GM18909 (cell line): ENCODE results near the gene WDFY3.
"Not testable (repeated sequence)": the region's sequence is repeated elsewhere in the genome, so short reads cannot be mapped to it uniquely, and the experiment has no call there.

Experiments used
- ATAC-seq: cut with Tn5 transposase; IDR thresholded peaks from one replicate; pipeline ENCODE4 v1.9.1; 2021; ENCODE audit warnings: mild to moderate bottlenecking; ENCODE audit not compliant: unreplicated experiment, poor library complexity

WDFY3 gene

DNA sequence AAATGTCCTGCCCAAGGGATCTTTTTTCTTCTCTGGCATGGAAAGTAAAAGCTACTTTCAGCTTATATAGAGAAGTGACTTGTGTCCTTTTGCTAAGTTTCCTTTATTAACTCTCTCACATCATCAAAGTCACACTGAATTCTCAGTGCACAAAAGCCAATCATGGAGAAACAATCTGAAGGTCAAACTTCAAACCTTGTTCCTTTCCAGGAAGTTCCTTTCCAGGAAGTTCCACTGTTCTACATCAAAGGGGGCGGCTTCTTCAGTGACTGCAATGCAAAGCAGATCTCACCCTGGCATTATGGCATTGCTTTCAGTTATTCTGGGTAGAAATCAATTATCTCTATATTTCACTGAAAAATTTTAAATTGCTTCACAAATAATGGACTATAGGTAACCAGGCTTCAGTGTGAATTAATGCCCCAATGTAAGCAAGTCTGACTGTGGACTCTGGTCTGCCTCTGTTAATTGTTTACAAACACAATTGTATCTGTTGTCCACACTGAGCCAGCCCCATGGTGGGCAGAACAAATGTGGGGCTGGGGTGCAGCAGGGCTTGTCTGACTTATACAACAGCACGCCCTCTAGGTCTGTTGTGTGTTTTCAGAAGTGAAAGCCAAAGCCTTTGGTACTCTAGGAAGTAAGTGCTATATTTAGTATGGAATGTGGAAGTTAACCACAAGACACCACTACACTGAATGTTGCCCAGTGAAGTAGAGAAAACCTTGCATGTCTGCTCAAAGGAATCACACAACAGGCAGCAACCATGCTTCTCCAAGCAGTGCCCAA, 284.8 kb downstream of the WDFY3 start:
- ATAC-seq, result no peak

DNA sequence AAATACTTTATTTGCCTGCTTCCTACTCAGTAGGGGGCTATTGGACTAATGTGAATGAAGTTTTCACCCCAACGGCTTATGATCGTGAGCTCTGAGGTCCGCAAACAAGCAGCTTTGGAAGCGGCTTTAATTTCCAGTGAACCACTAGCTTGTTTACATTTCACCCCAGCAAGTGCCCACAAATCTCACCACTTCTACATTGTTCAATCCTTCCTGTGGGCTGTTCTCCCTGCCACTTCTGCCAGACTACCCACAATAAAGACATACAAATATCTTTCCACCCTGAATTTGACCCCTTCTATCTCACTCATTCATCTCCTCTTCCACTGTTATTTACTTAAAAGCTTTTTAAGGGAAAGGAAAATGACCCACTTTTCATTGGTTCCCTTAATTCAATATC, 285.5 kb downstream of the WDFY3 start:
- ATAC-seq, result no peak

DNA sequence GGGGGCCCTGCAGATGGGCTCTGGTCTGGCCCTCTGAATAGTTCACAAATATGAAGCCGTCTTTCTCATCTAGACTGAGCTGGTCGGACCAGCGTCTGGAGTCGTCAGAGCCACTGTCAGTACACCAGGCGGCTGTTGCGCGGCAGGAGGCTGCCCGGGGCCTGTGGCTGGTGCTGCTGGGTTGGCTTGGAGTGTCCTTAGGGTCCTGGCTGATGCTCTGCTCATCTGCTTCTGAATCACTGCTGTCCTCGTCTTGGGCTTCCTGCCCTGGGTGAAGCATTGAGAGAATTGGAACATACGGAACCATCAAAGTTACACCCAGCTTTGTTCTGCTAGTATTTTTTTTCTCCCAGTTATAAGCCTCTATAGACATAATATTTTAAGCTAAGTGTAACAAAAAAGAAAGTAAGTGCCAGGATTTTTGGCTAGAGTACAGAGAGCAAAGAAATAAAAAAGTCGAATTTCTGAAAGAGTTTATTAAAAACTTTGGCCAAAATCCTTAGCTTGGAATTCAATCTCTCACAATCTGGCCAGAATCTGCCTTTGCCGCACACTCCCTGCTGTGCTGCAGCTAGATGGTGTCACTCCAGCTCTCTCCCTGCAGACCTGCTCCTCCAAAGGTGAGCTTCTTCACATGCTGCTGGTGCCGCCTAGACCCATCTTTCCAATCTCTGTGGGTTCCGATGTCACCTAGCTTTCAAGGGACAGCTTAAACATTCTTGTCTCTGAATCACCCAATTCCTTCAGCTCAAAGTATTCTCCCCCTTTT, 287.3 kb downstream of the WDFY3 start:
- no peak for ATAC-seq

DNA sequence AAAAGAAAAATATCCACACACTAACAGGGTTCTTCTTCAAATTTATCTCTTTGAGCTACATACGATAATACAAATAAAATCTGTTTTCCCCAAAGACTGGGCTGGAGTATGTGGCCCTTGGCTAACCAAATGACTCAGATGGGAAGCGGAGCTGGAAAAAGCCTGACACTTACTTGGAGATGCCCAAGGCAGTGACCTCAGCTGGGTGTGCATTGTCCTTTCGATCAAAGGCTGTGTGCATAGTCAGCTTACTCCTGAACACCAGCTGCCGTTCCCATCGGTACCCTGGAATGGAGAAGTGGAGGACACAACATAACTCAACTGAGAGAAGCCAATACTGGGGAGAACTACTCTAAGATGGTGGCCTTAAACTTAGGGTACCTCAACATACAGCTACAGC, 288.5 kb downstream of the WDFY3 start:
- ATAC-seq, result no peak

DNA sequence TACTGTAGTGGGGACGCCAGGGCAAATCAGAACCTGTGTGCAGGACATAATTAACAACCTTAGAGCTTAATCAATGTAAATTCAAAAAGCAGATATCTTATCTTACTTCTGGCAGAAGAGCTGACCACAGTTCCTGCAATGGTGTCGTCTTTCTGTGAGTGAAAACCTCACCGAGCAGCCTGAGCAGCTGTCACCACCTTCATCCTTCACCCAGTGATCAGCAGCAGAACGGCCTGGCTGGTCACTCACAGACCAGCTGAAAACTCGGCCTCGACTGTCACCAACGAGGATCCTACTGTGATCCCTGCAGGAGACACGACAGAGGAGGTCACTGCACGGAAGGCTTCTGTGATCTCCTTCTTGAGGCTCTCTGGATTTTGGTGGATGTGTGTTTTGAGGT, 289.4 kb downstream of the WDFY3 start:
- no peak for ATAC-seq

DNA sequence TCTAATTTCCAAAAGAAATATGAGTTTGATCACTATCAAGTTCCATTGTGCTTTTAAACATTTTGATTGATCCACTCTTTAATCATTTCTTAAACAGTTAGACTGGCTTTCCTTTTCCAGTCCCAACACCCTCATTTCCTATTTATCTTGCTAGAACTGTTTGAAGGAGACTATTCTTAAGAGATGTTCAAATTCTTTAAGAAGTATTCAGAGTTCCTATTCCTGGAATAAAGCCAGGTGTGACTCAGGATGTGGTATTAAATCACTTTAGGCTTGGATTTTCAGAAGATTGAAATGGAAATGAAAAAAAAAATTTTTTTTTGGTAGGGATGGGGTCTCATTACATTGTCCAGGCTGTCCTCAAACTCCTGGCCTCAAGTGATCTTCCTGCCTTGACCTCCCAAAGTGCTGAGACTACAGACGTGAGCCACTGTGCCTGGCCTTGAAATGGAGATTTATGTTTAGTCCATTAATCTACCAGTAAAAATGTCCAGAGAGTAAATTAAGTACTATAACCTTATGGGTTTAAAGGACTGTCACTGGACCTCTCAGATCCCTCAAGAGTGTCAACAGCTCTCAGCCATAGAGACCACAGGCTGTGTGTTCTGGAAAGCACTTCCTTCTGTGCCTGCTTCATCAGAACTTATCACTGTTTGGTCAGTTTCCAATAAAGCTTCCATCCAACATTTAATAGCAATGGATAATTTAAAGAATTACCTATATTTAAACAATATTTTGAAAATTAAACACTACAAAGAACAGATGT, 292.8 kb downstream of the WDFY3 start:
- no peak for ATAC-seq

DNA sequence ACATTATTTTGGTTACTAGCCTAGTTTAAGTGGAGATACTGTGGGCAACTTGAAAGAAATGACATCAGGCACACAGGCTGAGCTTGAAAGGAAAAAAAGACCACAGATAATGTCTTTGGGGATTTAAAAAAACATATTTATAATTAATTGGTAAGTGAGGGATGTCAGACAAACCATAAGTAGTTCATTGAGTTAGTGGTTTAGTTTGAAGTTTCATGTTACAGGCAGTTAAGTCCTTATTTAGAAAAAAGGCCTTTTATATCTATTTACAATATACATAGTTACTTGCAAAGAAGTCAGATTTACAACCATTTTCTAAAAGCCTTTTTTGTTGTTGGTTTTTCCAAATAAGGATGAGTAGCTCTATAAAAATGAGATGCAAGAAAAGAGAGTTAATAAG, 294.3 kb downstream of the WDFY3 start:
- no peak for ATAC-seq

DNA sequence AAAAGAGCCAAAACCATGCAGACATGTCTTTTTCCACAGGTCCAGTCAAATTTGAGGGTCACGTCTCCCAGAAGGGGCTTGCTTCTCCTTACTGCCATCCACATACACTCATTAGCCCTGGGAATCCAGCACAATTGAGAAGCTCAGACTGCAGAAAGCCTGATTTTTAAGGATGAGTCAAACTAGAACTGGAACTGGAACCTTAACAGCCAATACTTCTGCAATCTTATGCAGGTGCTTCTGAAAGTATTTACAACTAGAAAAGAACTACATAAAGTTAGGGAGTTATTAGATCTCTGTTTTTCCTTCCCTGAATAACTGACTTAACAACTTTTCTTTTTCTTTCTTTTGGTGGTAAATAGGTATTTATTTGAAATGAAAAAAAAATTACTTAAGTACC, 297.3 kb downstream of the WDFY3 start:
- no peak for ATAC-seq

DNA sequence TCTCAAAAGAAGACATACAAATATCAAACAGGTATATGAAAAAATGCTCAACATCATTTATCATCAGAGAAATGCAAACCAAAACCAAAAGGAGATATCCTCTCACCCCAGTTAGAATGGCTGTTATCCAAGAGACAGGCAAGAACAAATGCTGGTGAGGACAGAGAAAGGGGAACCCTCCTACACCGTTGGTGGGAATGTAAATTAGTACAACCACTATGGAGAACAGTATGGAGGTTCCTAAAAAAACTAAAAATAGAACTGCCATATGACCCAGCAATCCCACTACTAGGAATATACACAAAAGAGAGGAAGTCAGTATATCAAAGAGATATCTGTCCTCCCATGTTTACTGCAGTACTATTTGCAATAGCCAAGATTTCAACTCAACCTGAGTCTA, 300.1 kb downstream of the WDFY3 start:
- ATAC-seq, result no peak

DNA sequence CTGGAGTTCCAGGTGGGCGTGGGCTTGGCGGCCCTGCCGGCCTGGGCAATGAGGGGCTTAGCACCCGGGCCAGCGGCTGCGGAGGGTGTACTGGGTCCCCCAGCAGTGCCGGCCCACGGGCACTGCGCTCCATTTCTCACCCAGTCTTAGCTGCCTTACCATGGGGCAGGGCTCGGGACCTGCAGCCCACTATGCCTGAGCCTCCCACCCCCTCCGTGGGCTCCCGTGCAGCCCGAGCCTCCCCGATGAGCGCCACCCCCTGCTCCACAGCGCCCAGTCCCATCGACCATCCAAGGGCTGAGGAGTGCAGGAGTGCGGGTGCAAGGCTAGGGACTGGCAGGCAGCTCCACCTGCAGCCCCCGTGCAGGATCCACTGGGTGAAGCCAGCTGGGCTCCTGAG, 301.7 kb downstream of the WDFY3 start:
- not testable (repeated sequence) for ATAC-seq

DNA sequence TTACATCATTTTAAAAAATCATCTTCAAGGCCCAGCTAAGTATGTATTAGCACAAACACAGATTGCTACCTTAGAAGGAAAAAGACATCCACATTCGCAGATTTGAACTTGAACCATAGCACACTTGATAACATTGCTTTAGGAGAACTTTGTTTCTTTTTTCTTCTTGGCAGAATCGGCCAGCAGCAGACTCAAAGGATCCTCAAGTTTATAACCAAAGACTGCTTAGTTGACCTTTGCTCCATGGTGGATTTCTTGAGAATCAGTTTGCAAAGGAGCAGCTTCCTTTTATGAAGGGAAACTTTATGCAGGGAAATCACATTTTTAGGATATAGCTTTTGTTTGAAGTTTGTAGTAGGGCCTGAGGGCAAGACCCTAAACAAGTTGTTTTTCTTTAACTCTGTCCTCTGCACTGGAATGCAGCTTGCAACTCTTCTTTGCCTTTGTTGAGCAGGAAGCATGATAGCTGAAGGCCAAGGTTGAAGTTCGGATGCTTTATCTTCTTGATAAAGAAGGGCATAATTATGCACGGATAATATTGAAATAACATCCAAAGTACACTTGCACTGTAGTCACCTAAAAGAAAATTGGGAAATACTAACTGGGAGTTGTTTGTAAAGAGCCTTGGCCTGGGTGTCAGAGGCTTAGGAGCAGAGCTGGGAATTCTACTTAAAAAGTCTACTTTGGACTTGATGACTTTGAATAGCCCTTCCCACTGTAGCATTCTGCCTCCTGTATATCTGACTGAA, 305.1 kb downstream of the WDFY3 start:
- no peak for ATAC-seq

DNA sequence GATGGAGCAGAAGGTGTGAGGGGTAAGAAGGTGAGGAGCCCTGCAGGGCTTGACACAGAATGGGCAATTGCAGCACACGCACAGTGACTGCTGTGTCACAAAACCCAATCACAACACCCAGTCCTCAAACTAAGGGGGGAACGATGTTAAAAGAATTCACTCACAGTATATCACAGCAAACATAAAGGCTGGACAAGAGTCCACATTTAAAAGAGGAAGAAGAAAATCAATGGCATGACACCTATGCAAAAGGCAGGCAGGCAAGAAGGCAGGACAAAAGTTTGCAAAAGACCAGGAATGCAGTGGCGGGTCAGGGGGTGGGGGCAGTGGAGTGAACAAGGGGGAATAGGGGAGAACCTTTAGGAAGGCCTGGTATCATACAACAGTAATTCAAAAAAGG, 305.9 kb downstream of the WDFY3 start:
- no peak for ATAC-seq

DNA sequence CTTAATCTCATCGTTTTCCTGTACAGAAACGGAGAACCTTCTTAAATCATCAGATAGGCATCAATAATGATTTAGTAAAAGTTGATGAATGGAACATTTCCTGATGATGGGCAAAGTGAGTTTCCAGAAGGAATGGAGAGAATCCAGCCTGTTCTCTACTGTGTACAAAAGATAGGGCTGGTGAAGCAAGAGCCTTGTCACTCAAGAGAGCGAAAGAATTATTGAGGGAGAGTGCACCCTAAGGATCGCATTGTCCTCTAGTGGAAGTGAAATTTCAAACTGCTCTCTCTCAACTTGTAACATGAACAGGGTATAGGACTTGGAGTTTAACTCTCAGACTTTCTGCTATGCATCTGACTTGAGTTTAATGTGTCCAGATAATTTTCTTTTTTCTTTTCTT, 314.0 kb downstream of the WDFY3 start:
- no peak for ATAC-seq

DNA sequence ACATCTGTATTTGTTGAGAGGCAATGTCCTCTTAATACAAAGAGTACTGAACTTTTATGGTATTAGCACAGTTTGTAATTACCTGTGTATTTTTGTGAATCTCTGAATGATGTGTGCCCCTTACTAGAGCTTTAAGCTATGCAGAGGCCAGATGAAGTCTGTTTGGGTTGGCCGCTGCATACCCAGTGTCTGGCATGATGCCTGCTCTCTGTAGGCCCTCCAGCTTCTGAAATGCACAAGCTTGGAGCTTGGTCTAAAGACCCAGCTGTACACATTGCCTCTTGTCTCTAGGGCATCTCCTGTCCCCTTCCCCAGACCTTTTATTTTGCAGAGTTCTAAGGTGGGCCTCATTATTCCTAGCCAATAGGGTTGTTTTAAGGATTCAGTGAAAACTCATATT, 315.0 kb downstream of the WDFY3 start:
- no peak for ATAC-seq

DNA sequence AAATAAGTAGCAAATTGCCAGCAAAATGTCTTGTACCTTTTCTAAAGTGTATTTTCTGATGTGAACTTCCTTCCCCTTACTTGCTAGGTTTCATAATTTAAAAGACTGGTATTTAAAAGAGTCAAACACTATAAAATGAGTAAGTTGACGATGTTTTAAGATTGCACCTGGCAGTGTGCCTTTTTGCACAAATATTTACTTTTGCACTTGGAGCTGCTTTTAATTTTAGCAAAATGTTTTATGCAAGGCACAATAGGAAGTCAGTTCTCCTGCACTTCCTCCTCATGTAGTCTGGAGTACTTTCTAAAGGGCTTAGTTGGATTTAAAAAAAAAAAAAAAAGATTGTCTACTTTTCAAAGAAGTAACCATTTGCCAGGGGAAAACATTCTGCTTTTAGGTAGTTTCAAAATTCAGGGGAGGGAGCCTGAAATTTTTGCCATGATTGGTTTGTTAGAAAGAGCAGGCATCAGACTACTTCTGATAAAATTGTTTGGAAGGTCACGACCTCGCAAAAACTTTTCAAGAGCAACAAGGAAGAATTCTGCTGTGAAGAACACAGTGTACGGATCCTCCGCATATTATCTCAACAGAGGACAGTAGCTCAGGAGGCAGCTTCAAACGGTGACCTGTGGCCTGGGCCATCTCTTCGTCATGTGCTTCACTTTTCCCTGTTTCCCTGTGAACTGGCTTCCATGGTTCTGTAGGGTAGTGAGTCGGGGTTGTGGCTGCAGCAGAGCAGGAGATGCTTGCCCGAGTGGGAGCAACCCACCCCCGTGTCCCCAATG, 317.4 kb downstream of the WDFY3 start:
- no peak for ATAC-seq

DNA sequence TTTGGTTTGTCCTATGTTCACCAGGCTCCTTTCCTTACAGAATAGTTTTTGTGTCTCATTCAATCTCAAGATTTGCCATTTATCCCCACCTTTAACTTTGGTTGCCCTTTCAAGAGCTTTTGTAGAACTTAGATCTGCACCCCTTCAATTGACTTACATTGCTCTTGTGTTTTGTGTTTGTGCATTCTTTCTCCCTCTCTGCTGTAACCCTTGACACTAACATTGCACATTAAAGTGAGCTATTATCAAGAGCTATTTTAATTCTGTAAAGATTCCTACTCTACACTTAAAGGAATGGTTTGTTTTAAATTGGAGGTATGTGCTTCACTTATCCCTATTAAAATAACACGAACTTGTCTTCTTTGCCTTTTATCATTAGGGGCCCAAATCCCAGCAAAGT, 318.3 kb downstream of the WDFY3 start:
- ATAC-seq, result no peak

DNA sequence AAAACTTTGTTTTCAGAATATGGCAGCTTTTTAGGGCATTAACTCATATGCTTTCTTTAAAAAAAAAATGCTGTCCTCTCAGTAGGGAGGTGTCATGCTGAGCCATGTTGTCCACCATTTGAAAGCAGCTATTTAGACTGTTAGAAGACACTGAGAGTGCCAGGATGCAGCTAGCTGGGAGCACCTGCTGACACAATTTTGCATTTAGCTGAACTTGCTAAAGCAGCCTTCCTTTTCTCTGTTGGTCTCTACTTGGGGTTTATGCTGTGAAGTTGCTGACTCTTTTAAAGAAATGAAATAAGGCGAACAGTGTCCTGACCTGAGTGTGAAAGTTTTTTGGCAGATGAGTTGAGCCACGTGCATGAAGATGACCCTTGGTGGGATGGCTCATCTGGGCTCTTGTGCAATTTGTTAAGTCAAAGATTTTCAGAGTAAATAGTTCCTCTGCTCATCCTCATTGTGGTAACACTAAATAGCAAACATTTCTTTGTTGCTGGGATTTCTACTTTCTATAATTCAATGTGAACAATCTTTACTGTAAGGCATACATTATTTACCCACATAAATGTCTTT, 319.1 kb downstream of the WDFY3 start:
- ATAC-seq, result no peak

DNA sequence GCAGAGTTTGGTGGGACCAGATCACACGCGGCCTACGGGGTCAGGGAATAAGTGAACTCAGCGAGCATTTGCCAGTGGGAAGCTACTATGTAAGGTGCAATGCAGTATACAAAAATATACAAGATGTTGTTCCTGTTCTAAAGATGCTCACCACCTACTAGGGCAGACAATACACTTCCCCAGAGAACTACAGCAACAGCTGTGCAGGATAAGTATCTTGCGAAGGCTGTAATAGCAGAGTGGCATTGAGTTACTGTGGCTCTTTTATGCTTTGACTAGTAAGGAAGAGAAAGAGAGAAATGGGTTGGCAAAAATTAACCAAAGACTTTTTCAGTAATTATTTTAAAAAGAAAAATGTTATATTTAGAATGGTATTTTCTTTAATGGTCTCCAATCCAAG, 322.4 kb downstream of the WDFY3 start:
- ATAC-seq, result no peak

DNA sequence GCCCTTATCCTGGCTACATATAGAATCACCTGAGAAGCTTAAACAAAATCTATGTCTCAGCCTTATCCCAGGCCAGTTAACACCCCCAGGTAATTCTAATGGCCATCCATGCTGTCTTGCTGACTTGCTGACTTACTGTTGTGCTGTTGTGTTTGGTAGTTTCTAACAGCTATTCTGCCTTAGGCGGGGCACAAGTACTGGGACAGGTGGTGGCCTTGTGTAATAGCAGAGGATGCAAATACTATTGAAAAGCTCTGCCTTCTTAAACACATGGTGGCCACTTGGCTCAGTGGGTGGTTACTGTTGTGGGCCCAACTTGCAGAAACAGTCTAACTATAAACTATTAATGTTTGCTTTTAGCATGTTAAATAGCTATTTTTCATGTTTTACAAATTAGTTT, 327.3 kb downstream of the WDFY3 start:
- ATAC-seq, result no peak
